GM19468 (cell line): ENCODE measurements around the gene BMPR1A.
"Not testable (repeated sequence)": the region's sequence is repeated elsewhere in the genome, so short reads cannot be mapped to it uniquely, and the experiment has no call there.

Experiments used
- ATAC-seq: cut with Tn5 transposase; IDR thresholded peaks from one replicate; pipeline ENCODE4 v1.9.1; 2021; ENCODE audit warnings: mild to moderate bottlenecking, moderate library complexity, moderate number of reproducible peaks; ENCODE audit not compliant: unreplicated experiment; ENCODE audit errors: extremely low read depth

Gene BMPR1A

DNA sequence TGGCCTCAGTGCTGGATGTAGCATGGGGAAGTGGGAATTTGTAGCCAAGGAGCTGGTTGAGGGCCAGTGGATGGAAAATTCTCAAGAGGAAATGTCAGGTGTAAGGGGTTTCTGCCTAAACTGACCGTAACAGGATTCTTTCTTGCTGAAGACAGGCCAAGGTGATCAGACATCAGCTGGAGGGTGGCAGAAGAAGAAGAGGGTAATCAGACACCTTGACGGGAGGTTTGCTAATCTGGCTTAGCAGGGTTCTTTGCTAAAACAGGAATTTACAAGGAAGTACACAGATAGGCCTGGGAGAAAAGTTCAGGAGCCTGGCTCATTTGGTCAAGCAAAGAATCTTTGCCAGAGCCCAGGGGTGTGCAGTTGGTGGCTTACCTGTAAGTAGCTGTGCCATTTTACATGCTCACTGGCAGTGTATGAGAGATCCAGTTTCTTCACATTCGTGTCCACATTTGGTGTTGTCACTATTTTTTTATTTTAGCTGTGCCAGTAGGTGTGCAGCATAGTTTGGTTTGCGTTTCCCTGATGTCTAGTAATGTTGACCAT is 73.7 kb downstream of the BMPR1A start:
- ATAC-seq: no peak

DNA sequence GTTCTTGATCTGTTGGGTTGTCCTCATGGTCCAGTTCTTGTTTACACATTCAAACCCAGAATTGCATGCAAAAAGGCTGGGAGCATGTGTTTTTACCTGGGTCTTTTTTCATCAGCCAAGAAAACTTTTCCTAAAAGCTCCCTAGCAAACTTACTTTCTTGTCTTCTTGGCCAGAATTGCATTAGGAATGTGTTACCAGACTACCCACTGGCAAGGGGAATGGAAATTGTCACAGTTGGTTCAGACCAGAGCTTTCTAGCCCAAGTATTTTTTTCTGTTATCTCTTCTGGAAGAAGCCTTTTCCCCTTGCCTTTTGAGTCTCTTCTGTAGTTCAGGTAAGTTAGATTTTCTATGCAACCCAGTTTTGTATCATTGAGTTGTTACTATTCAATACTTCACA is 77.5 kb downstream of the BMPR1A start:
- ATAC-seq: no peak

DNA sequence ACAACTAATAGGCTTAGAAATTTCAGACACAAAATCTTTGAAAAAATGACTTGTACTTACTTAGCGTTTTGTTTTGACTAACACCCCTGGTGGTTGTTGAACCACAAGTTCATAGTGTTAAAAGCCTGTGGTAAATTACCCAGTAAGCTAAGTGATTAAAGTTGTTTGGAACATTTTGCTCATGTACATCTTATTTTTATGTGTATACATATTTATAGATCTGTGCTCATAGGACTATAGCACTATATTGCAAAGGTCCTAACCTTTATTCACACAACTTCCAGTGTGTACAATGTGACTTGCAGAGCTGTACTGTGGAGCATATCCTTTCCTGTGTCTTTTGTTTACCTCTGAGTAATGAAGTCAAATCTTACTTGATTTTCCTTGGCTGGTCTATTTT is 79.6 kb downstream of the BMPR1A start:
- ATAC-seq: no peak

GRCh38 chr10:86837663-86838062 is 81.2 kb downstream of the BMPR1A start:
- ATAC-seq: no peak

DNA sequence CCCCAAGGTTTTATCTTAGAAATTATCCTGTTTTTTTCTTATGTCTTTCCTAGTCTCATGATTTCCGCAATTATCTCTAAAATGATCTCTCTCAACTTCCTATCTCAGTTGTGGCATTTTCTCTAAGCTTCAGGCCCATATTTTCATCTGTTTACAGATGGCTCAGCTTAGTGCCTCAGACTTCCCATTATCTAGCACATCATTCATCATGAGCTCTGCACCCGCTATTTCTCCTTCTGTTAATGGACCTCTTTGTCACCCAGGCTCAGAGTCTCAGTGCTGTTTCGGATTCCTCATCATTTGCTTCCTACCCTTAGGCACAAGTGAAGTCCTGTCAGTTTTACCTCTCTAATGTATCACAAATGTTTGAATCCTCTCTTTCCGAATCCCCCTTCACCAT is 84.1 kb downstream of the BMPR1A start:
- ATAC-seq: no peak

- ATAC-seq: no peak
Observed at GRCh38 chr10:86846088-86846487, 89.7 kb downstream of the BMPR1A start.

GRCh38 chr10:86848747-86849146 is 92.3 kb downstream of the BMPR1A start:
- ATAC-seq: no peak

GRCh38 chr10:86849181-86849894 is 92.9 kb downstream of the BMPR1A start:
- no peak for ATAC-seq

DNA sequence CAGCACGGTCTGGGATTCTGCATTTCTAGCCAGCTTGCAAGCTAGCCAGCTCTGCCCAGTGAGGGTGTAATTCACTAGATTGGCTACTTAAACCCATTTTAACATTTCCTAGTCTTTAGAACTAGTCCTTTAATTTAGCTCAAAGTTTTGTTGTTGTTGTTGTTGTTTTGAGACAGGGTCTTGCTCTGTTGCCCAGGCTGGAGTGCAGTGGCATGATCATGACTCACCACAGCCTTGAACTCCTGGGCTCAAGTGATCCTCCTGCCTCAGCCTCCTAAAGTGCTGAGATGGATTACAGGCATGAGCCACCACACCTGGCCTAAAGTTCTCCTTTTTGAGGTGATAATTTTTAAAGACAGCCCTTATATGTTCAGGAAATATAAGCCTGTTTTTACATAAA is 94.1 kb downstream of the BMPR1A start:
- ATAC-seq: no peak

GRCh38 chr10:86851328-86852207 is 95.1 kb downstream of the BMPR1A start:
- no peak for ATAC-seq

GRCh38 chr10:86853582-86853981 is 97.2 kb downstream of the BMPR1A start:
- ATAC-seq: not testable (repeated sequence)

DNA sequence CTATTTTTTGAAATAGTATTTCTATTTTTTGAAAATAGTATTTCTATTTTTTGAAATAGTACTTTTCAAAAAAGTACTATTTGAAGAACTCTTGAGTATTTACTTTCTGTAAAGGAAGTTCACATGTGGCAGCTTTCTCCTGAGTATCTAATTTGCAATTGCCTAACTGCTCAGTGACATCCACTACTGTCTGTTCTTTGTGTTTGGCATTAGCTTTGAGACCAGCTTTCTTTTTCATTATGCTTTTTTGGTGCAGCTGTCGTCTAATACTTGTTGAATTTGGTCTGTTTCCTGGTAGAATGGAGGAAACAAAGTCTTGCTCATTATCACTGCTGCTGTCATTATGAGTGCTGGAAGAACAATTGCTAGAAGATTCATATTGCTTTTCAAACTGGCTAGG is 99.1 kb downstream of the BMPR1A start:
- ATAC-seq: no peak

- ATAC-seq: no peak
Observed at GRCh38 chr10:86856156-86856555, 99.7 kb downstream of the BMPR1A start.

DNA sequence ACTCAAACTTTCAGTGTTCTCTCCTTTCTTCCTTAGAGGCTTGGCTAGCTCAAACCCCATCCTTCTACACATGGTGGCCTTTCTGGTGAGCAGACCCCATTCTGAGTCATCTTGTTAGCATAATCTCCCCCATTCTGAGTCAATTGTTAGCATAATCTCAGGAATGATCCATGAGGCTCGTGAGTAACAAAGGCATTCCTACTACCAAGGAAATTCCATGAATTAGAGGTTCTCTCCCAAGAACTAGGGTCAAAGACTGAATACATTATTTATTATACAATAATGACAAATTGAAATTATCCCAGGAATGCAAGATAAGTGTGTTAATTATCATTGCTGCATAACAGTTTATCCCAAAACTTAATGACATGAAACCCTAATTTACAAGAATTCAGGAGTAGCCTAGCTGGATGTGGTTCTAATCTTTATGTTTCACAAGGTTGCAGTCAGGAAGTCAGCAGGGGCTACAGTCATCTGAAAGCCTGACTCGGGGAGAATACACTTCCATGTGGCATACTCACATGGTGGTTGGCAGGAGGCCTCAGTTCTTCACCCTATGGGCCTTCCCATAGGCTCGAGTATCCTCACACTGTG is 100.8 kb downstream of the BMPR1A start:
- ATAC-seq: no peak

DNA sequence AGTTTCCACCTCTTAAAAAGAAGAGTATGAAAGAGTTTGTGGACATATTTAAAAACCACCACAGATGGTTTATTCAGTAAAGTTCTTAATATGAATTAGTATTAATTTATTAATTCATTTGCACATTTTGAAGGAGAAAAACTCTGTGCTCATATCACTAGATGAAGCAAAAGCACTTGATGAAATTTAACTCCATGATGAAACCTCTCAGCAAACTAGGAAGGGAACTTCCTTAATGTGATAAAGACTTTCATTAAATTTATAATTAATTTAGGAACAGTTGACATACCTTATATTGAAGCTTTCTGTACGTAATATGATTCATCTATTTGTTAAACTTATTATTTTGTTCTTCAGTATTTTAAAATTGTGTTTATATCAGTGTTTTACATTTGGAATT is 101.6 kb downstream of the BMPR1A start:
- ATAC-seq: no peak

GRCh38 chr10:86861351-86861750 is 104.9 kb downstream of the BMPR1A start:
- no peak for ATAC-seq

- ATAC-seq: no peak
Observed at GRCh38 chr10:86862373-86862772, 106.0 kb downstream of the BMPR1A start.

DNA sequence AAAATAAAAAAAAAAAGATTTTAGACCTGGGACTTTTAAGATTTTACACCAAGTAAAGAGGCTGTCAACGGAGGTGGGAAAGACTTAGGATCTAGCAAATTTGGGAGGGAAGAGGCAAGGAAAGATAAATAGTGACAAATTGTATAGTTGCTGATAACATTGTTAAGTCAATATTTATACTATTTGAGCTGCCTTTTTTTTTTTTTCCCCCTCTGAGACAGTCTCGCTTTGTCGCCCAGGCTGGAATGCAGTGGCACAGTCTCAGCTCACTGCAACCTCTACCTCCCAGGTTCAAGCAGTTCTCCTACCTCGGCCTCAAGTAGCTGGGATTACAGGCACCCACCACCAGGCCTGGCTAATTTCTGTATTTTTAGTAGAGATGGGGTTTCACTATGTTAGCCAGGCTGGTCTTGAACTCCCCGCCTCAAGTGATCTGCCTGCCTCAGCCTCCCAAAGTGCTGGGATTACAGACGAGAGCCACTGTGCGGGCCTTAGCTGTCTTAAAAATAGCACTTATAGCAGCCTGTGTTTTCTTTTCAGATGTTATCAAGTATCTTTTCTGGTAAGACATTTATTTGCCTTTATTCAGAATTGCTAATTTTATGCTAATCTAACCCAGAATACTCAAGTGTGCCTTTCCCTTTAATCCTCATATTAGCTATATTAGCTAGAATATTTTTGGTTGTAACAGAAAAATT is 106.5 kb downstream of the BMPR1A start:
- ATAC-seq: no peak

- ATAC-seq: no peak
Observed at GRCh38 chr10:86863484-86863842, 107.0 kb downstream of the BMPR1A start.

DNA sequence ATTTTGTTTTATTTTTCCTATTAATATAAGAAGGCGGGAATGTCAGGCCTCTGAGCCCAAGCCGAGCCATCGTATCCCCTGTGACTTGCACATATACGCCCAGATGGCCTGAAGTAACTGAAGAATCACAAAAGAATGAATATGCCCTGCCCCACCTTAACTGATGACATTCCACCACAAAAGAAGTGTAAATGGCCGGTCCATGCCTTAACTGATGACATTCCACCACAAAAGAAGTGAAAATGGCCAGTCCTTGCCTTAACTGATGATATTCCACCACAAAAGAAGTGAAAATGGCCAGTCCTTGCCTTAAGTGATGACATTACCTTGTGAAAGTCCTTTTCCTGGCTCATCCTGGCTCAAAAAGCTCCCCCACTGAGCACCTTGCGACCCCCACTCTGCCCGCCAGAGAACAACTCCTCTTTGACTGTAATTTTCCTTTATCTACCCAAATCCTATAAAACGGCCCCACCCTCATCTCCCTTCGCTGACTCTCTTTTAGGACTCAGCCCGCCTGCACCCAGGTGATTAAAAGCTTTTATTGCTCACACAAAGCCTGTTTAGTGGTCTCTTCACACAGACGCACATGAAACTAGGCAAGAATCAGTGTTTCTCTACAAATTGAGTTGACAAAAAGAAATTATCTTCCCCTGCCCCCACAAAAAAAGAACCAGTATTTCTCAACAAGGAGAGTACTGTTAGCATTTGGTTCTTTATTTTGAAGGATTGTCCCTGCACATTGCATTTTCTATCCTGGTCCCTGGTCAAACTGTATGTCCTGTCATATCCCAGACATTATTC is 108.8 kb downstream of the BMPR1A start:
- not testable (repeated sequence) for ATAC-seq
